ENCODE data around the gene CTNND2.

Gene CTNND2

GRCh38 chr5:11483630-11484029, 420.6 kb downstream of the CTNND2 start:
- DNase-seq (ENCODE audit: low read depth) = no peak
- TF ChIP-seq CTCF (IDR thresholded peaks at IDR 0.05; ENCODE audit: low read depth, low read length, missing control alignments) = no peak

GRCh38 chr5:11482011-11482410, 422.2 kb downstream of the CTNND2 start:
- no peak for DNase-seq (ENCODE audit: low read depth)
- no peak for TF ChIP-seq CTCF (IDR thresholded peaks at IDR 0.05; ENCODE audit: low read depth, low read length, missing control alignments)
- no peak overlapping the region for H3K4me3 ChIP-seq (ENCODE audit: low read depth, low read length)

More at GRCh38 chr5:11483630-11484029, 420.6 kb downstream of the CTNND2 start:
- H3K4me3 ChIP-seq (ENCODE audit: low read depth, low read length) = no peak overlapping the region

- H3K4me3 ChIP-seq (ENCODE audit: low read depth, low read length) = no peak overlapping the region
- no peak for TF ChIP-seq CTCF (IDR thresholded peaks at IDR 0.05; ENCODE audit: low read depth, low read length, missing control alignments)
- DNase-seq (ENCODE audit: low read depth) = no peak
These were observed 426.5 kb downstream of the CTNND2 start for GRCh38 chr5:11477786-11478185.

GRCh38 chr5:11476866-11477265, 427.4 kb downstream of the CTNND2 start:
- no peak overlapping the region for H3K4me3 ChIP-seq (ENCODE audit: low read depth, low read length)
- no peak for DNase-seq (ENCODE audit: low read depth)
- no peak for TF ChIP-seq CTCF (IDR thresholded peaks at IDR 0.05; ENCODE audit: low read depth, low read length, missing control alignments)

- H3K4me3 ChIP-seq (ENCODE audit: low read depth, low read length) = no peak overlapping the region
- TF ChIP-seq CTCF (IDR thresholded peaks at IDR 0.05; ENCODE audit: low read depth, low read length, missing control alignments) = no peak
- DNase-seq (ENCODE audit: low read depth) = no peak
These were observed 435.8 kb downstream of the CTNND2 start for GRCh38 chr5:11468334-11469039.

- H3K4me3 ChIP-seq (ENCODE audit: low read depth, low read length) = no peak overlapping the region
- no peak for TF ChIP-seq CTCF (IDR thresholded peaks at IDR 0.05; ENCODE audit: low read depth, low read length, missing control alignments)
- no peak for DNase-seq (ENCODE audit: low read depth)
These were observed 436.7 kb downstream of the CTNND2 start for GRCh38 chr5:11467588-11467987.

GRCh38 chr5:11459716-11460115, 444.5 kb downstream of the CTNND2 start:
- no peak for TF ChIP-seq CTCF (IDR thresholded peaks at IDR 0.05; ENCODE audit: low read depth, low read length, missing control alignments)
- DNase-seq (ENCODE audit: low read depth) = no peak
- H3K4me3 ChIP-seq (ENCODE audit: low read depth, low read length) = no peak overlapping the region

Measured in GM12864 (cell line).